GM19467 (cell line): ENCODE measurements around the gene ITPKB.
"Not testable (repeated sequence)": the region's sequence is repeated elsewhere in the genome, so short reads cannot be mapped to it uniquely, and the experiment has no call there.

ENCODE experiments used
- ATAC-seq: cut with Tn5 transposase; IDR thresholded peaks from one replicate; pipeline ENCODE4 v1.9.1; 2021; ENCODE audit warnings: mild to moderate bottlenecking, moderate library complexity; ENCODE audit not compliant: unreplicated experiment

The ITPKB gene

GRCh38 chr1:226606311-226607267, 132.5 kb downstream of the ITPKB start:
- no peak for ATAC-seq

GRCh38 chr1:226605318-226605950, 133.6 kb downstream of the ITPKB start:
- no peak for ATAC-seq

DNA sequence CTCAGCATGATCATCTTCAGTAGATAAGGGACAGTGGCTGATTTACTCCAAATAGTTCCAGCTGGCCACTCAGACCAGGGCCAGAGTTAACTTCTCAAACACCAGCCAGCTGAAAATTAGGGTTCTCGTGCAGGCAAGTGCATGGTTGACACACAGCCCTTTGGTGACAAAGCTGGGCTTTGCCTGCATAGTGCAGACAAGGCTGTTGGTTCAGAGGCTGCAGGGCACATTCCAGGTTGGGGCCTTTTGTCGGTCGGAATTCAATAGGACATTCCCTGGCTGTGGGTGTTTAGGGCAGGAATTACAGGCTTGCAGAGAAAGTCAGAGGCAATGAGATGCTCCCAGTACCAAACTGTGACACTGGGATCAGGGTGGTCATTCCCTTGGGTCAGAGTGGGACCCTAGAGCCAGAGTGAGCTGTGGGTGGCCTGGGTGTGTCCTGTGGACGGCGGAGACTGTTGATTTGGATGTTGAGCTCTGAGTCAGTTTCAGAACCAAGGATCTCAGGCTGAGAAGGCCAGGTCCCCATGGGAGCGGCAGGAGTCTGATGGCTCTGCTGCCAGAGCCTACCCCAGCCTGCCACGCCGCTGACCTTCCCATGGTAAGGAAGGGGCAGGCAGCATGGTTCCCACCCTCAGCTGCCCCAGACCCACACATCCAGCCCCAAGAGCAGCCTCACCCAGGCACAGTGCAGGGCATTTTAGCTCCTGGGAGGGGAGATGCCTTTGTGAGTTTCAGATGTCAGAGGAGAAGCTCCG, 134.3 kb downstream of the ITPKB start:
- ATAC-seq, result no peak

DNA sequence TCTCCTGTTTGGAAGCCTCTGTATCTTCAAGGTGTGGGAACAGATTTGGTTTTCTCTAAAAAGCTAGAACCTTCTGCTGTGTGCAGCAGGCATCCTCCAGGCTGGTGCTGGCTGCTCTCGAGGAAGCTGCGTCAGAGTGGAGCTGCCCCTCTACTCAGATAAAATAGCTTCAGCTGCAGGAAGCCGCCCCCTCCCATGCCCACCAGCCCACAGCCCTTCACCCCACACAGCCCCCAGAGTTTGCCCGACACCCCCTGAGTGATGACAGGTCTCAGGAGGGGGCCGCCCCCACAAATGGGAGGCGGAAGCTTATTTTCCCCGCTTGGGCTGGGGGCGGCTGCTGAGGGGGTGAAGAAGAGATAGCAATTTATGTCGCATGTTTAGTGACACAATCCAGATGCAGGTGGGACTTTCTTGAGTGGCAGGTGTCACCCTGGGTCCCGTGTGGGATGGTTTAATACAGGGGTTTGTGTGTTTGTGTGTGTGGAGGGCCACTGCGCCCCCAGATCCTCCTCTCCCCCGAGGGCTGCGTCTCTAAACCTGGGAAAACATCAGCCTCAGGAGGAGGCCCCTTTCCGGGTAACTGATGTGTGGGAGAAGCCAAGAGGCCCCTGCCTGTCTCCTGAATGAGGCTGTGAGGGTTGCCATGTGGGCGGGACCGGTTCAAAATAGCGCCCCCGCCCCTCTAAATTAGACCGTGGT, 135.1 kb downstream of the ITPKB start:
- ATAC-seq, result no peak

DNA sequence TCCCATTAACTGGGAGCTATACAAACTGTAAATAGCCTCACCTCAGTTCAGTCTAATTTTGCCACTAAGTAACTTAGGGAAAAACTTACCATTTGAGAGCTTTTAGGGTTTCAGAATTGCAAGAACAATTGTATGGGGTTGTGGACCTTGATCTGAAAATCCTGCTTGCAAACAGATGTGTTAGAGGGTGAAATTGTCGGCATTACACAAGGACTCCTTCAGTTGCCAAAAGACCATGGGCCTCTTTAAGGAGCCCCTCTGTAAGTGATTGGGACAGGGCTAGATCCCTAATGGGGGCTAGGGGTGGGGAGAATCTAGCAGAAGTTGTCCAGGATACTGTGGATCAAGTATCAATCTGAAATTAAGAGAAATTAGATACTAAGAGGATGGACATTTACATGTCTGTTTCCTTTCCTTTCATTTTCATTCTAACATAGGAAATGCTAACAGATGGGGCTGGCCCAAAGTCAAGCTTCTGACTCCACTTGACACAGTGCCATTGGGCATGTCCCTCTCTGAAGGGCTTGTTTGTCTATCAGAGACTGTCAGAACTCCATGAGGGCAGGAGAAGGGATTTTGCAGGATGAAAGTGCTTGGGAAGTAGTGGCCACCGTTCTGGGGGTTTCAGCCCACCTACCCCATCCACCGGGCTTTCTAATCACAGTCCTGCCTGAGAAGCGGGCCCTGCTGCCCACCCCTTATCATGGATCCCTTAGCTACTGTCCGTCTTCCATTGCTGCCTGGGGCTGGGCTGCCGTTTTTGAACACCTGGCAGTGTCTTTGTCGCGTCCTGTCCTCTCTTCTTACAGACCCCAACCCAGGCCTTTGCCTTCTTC, 135.8 kb downstream of the ITPKB start:
- no peak for ATAC-seq

- no peak for ATAC-seq
Observed at GRCh38 chr1:226602186-226603021, 136.7 kb downstream of the ITPKB start.

GRCh38 chr1:226601456-226601855, 137.6 kb downstream of the ITPKB start:
- ATAC-seq, result no peak

- ATAC-seq, result no peak
Observed at GRCh38 chr1:226600254-226600653, 138.8 kb downstream of the ITPKB start.

- no peak for ATAC-seq
Observed at GRCh38 chr1:226599636-226600238, 139.3 kb downstream of the ITPKB start.

- ATAC-seq, result not testable (repeated sequence)
Observed at GRCh38 chr1:226598955-226599354, 140.1 kb downstream of the ITPKB start.

- ATAC-seq, result no peak
Observed at GRCh38 chr1:226598455-226598849, 140.6 kb downstream of the ITPKB start.

DNA sequence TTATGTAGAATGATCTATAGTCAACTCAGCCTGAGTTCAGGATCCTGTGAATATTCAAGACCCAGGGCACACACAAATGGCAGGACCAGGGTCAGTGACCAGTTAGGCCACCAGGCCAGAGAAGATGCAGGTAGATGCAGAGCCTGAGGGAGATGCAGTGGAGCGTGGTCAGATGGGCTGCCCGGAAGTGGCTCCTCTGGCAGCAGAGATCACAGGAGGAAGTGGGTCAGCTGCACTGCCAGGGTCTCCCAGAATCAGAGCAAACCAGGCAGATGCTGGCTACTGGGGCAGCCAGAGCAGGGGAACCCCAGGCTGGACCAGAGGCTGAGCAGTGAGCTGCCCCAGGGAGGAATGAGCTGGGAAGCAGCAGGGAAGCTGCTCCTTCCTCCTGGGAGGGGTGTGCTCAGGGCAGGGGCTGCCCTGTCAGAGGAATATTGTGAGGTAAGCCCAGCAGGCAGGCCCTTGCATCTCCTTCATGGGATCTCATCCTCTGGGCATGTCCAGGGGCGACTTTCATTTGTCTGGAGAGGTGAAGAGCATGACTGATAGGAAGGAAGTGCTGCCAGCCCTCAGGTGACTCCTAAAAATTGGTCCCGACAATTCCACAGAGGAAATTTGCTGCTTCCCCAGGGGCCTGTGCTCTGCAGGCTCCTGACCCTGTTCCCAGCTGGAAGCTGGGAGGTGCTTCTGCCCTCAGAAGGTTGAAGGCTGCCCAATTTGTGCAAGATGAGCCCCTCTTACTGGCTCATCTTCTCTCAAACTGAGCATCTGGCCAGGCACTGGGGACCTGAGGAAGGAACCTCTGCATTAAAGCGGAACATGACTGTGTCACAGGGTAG, 141.2 kb downstream of the ITPKB start:
- ATAC-seq, result no peak

DNA sequence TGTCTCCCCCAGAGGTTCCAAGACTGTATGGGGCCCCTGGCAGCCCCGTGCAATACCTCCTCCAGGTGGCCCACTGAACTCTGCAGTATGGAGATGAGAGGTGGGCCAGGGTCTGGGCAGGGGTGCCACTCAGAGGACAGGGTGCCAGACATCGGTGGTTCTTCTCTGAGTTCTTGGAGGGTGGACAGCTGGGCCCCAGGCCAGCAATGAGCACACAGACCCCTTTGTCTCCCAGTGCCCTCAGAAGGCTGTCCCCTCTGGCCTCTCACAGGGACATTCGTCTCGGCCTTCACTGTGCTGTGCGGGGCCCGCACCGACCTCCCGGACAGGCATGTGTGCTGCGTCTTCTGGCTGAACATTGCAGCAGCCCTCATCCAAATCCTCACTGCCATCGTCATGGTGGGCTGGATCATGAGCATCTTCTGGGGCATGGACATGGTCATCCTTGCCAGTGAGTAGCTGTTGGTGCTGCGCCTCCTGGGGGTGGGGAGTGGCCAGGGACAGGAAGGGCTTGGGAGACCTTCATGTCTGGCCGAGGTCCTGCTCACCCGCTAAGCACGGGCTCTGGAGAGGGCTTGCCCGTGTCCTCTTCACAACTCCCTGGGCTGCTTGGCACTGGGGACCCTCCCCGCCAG, 142.4 kb downstream of the ITPKB start:
- no peak for ATAC-seq

DNA sequence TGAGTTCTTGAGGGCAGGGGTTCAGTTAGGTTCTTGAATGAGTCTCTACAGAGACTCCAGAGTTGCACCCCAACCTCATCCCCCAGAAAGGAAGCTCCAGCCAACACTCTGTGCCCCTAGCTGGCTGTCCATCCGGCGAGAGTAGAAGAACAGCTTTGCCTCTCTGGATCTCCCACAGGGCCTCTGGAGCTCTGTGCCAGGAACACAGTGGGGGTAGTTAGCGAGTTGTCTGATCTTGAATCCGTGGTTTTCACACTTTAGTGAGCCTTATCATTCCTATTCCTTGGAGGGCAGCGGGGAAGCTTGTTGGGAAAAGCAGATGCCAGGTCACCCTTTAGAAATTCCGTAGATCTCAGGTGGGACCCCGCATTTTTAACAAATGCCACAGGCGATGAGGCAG, 145.5 kb downstream of the ITPKB start:
- no peak for ATAC-seq

- ATAC-seq, result no peak
Observed at GRCh38 chr1:226590614-226591013, 148.5 kb downstream of the ITPKB start.

DNA sequence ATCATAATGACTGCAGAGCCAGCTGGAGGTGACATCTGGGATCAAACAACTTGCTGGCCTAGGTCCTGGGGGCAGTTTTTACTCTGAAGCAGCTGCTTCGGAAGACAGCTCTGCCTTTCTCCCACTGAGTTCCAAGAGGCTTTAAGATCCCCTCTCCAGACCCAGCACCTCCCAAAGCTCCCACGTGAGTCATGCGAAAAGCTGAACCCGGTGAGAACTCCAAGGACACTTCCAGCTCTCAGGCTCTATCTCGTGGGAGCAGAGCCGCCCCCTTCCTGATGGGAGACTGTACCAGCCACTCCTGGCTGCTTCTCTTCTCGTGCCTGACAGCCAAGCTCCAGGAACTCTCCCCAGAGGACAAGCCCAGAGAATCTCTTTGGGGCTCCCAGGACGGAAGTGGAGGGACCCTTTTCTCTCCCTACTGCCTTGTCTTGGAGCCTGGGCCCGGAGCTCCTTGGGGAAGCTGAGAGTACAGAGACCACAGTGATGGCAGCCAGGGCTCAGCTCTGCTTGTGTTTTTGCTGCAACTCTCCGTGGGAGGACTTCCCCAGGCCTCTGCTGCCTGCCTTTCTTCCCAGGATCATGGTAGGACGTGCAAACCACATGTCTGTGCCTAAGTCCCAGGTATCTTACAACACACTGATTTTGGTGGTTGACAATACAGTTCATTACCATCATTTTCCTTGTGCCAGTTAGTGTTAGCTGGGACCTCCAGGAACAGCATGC, 149.9 kb downstream of the ITPKB start:
- no peak for ATAC-seq

DNA sequence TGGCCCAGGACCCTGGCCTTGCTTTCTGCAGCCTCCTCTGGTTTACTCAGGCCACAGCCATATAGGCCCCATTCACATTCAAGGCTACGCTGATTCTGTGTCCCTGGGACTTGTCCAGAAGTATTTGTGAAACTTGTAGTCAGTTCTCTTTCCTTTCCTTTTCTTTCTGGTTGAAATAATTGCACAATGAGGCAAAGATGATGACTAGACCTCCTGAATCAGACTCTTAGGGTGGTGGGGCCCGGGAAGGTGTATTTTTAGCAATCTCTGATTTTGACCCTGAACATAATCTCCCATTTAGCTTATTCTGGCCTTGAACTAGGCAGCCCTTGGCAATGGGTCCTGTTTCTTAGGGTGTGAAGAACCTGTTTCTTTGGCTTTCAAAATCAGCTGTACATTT, 150.6 kb downstream of the ITPKB start:
- no peak for ATAC-seq
